Measurements from ENCODE around the gene TMEM72. TPM values are rescaled to one million over a fixed set of nuclear protein-coding genes. Genes with fewer than 3 reads are reported as not detected.

The TMEM72 gene
- total and polyA plus RNA-seq, 2 of the 13 experiments (the other 11 are each of a cell fraction or from before 2014, with no cell fraction given): 0.04 TPM; not detected in 1

- H3K27me3 ChIP-seq (ENCODE audit: control insufficient read depth in 1 of 2, insufficient read depth in 2 of 2, low read length in 2 of 2): peaks cover 2 to 30% of the 10 kb centered on the region in 2 experiments
- WGBS (ENCODE audit: low lambda C conversion rate): 83% methylated on average over 2 of the region's 2 CpGs
- intact Hi-C loops (cut with micrococcal nuclease; ENCODE audit: unreplicated experiment) (no loop called here), in situ Hi-C loops (cut with HindIII; ENCODE audit: extremely low pct_ligation_motif_present, low pct_unique_long_range_greater_than_20kb) (no loop called here)
- H3K4me3 ChIP-seq (replicated peaks in 1 of 3; ENCODE audit: insufficient read depth in 1 of 3, low read depth in 2 of 3, low read length in 3 of 3): no peak overlapping the region
- no peaks in the 10 kb centered on the region for H3K36me3 ChIP-seq (replicated peaks in 1 of 2; ENCODE audit: control insufficient read depth in 1 of 2, insufficient read depth in 2 of 2, low read length in 2 of 2)
- H3K9me3 ChIP-seq (ENCODE audit: low read length): no peaks in the 10 kb centered on the region; the same call in 1 of the 2 replicates
- no peak overlapping the region for H3K9ac ChIP-seq (ENCODE audit: insufficient read depth, low read depth, low read length)
- no peaks in the 10 kb centered on the region for H4K20me1 ChIP-seq (ENCODE audit: insufficient read depth, low read length)
- DNase-seq (ENCODE audit: low spot score): no peak
- peaks cover 14% of the 10 kb centered on the region for H3K4me1 ChIP-seq (ENCODE audit: insufficient read depth, low read length)
- CTCF ChIA-PET (ENCODE audit: low intra/inter-chr PET ratio, low total read pairs): no interaction called here
- no TSS peak for BruUV-seq (replicated peaks)
- H3K27ac ChIP-seq (ENCODE audit: extremely low read length, insufficient read depth, low read length): no peak overlapping the region
- no peak overlapping the region for H2AFZ ChIP-seq (ENCODE audit: low read length)
- no peak for FAIRE-seq
- H3K4me2 ChIP-seq (ENCODE audit: low read depth, low read length): no peak overlapping the region
- H3K79me2 ChIP-seq (ENCODE audit: insufficient read depth, low read length): no peaks in the 10 kb centered on the region
- no peak for ATAC-seq
- POLR2A ChIA-PET: no interaction called here
- TF ChIP-seq TCF7L2 (IDR thresholded peaks at IDR 0.05; ENCODE audit: low read depth, low read length) (no peak), GATA4 (IDR thresholded peaks at IDR 0.05; ENCODE audit: borderline replicate concordance, low read depth) (no peak), ZNF121 (CRISPR knock-in tag; IDR thresholded peaks at IDR 0.05) (no peak), MAZ (IDR thresholded peaks at IDR 0.05; ENCODE audit: borderline replicate concordance, low read depth, low read length) (no peak), MAZ (CRISPR knock-in tag; IDR thresholded peaks at IDR 0.05; ENCODE audit: low read depth) (no peak), KDM5B (CRISPR knock-in tag; IDR thresholded peaks at IDR 0.05; ENCODE audit: borderline replicate concordance) (no peak), BCLAF1 (IDR thresholded peaks at IDR 0.05) (no peak), TEAD2 (CRISPR knock-in tag; IDR thresholded peaks at IDR 0.05) (no peak), BRCA1 (CRISPR knock-in tag; IDR thresholded peaks at IDR 0.05) (no peak), NR3C1 (CRISPR knock-in tag; IDR thresholded peaks at IDR 0.05) (no peak), ZNF597 (CRISPR knock-in tag; IDR thresholded peaks at IDR 0.05) (no peak), ZNF572 (CRISPR knock-in tag; IDR thresholded peaks at IDR 0.05) (no peak), ZBTB44 (CRISPR knock-in tag; IDR thresholded peaks at IDR 0.05) (no peak), KDM6A (CRISPR knock-in tag; IDR thresholded peaks at IDR 0.05; ENCODE audit: low read depth) (no peak), KLF6 (CRISPR knock-in tag; IDR thresholded peaks at IDR 0.05) (no peak), ZNF234 (CRISPR knock-in tag; conservative IDR thresholded peaks at IDR 0.05) (no peak), TCF7 (IDR thresholded peaks at IDR 0.05; ENCODE audit: low read depth) (no peak), ARID4A (CRISPR knock-in tag; IDR thresholded peaks at IDR 0.05; ENCODE audit: borderline replicate concordance) (no peak)
Observed at GRCh38 chr10:44916429-44916828, 5.3 kb downstream of the TMEM72 start.
